Trophoblast cell (in vitro differentiated cells and primary cell): ENCODE results near the gene RAB29.

ENCODE experiments used
- DNase-seq, 2 donors: peaks; one replicate each; pipeline ENCODE4 v3.0.0-alpha.2; 2016
- H2AFZ ChIP-seq: 2 replicates; pipeline ENCODE4 v1.6.1; 2013; ENCODE audit warnings: low read length, moderate library complexity, mild to moderate bottlenecking; ENCODE audit not compliant: insufficient read depth, poor library complexity
- H2AK5ac ChIP-seq: 2 replicates; pipeline ENCODE4 v1.6.1; 2013; ENCODE audit warnings: mild to moderate bottlenecking, low read length
- H2BK120ac ChIP-seq: 2 replicates; pipeline ENCODE4 v1.6.1; 2013; ENCODE audit warnings: low read length, mild to moderate bottlenecking, moderate library complexity; ENCODE audit not compliant: insufficient read depth, poor library complexity
- H2BK12ac ChIP-seq: 2 replicates; pipeline ENCODE4 v1.6.1; 2013; ENCODE audit warnings: mild to moderate bottlenecking, low read length, moderate library complexity
- H2BK5ac ChIP-seq: 2 replicates; pipeline ENCODE4 v1.6.1; 2013; ENCODE audit warnings: low read length, low read depth, moderate library complexity, mild to moderate bottlenecking; ENCODE audit not compliant: poor library complexity
- H3K14ac ChIP-seq: 2 replicates; pipeline ENCODE4 v1.6.1; 2013; ENCODE audit warnings: mild to moderate bottlenecking, low read length
- H3K18ac ChIP-seq: 2 replicates; pipeline ENCODE4 v1.6.1; 2013; ENCODE audit warnings: mild to moderate bottlenecking, low read length
- H3K23ac ChIP-seq: 2 replicates; pipeline ENCODE4 v1.6.1; 2013; ENCODE audit warnings: low read length
- H3K27ac ChIP-seq: 2 replicates; pipeline ENCODE4 v1.5.1; 2013; ENCODE audit warnings: low read depth, mild to moderate bottlenecking, inconsistent platforms, low read length, moderate library complexity
- H3K27me3 ChIP-seq: 2 replicates; pipeline ENCODE4 v1.6.1; 2013; ENCODE audit warnings: inconsistent platforms, mild to moderate bottlenecking, low read length, moderate library complexity; ENCODE audit not compliant: insufficient read depth
- H3K36me3 ChIP-seq, 2 experiments: 1 replicate in 1 of 2; 2 replicates in 1 of 2; pipeline ENCODE4 v1.6.1; 2013; ENCODE audit warnings: low read length in 2 of 2, mild to moderate bottlenecking in 2 of 2, moderate library complexity in 1 of 2; ENCODE audit not compliant: insufficient read depth in 2 of 2, control insufficient read depth in 1 of 2
- H3K4ac ChIP-seq: 2 replicates; pipeline ENCODE4 v1.6.1; 2013; ENCODE audit warnings: low read depth, mild to moderate bottlenecking, low read length, moderate library complexity
- H3K4me1 ChIP-seq, 2 experiments: 1 replicate in 1 of 2; 2 replicates in 1 of 2; pipeline ENCODE4 v1.6.1; 2013; ENCODE audit warnings: low read length in 2 of 2, mild to moderate bottlenecking in 2 of 2, moderate library complexity in 1 of 2; ENCODE audit not compliant: insufficient read depth in 2 of 2, control insufficient read depth in 1 of 2
- H3K4me2 ChIP-seq: 2 replicates; pipeline ENCODE4 v1.6.1; 2013; ENCODE audit warnings: inconsistent platforms, mild to moderate bottlenecking, low read length, moderate library complexity
- H3K4me3 ChIP-seq: 2 replicates; pipeline ENCODE4 v1.5.1; 2013; ENCODE audit warnings: mild to moderate bottlenecking, low read depth, low read length, inconsistent platforms
- H3K79me1 ChIP-seq: one replicate; pipeline ENCODE4 v1.6.1; 2013; ENCODE audit warnings: low read length
- H3K79me2 ChIP-seq: 2 replicates; pipeline ENCODE4 v1.6.1; 2013; ENCODE audit warnings: low read length, mild to moderate bottlenecking; ENCODE audit not compliant: control insufficient read depth, insufficient read depth, poor library complexity
- H3K9ac ChIP-seq: 2 replicates; pipeline ENCODE4 v1.6.1; 2013; ENCODE audit warnings: mild to moderate bottlenecking, low read length
- H3K9me3 ChIP-seq: 2 replicates; pipeline ENCODE4 v1.6.1; 2013; ENCODE audit warnings: low read depth, mild to moderate bottlenecking, control low read depth, inconsistent platforms, low read length; ENCODE audit not compliant: insufficient read depth
- H4K12ac ChIP-seq: 2 replicates; pipeline ENCODE4 v1.6.1; 2013; ENCODE audit warnings: low read depth, mild to moderate bottlenecking, low read length, moderate library complexity
- H4K8ac ChIP-seq: 2 replicates; pipeline ENCODE4 v1.6.1; 2013; ENCODE audit warnings: low read depth, mild to moderate bottlenecking, low read length, moderate library complexity
- H4K91ac ChIP-seq: one replicate; pipeline ENCODE4 v1.6.1; 2013; ENCODE audit warnings: low read depth, mild to moderate bottlenecking, low read length, moderate library complexity
- WGBS: extraction: QIAGEN DNeasy Blood & Tissue Kit; methylation state at CpG from one replicate; pipeline ENCODE4 v1.1.7; 2013; ENCODE audit warnings: missing lambda C conversion rate; ENCODE audit not compliant: insufficient read length, insufficient coverage; ENCODE audit errors: extremely low coverage; 5-methylcytosine and 5-hydroxymethylcytosine counted together

Gene RAB29

DNA sequence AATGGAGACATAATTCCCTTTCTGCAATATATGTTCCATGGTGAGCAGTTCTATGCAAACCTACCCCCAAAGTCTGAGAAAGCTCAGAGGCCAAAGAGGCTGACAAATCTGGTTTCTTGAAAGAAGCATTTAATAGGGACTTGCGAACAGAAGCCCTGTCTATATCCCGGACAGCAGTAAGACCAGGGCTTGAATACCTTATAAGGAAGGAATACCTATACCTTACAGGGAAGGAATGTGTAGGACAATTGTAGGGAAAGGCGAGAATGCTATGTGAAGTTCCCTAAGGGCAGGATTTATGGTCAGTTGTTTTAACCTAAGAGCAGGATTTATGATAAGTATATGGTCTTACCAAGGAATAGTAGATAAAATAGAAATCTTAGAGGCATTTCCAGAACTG, 42.7 kb upstream of the RAB29 start:
- H3K36me3 ChIP-seq = no peaks in the 10 kb centered on the region
- no peaks in the 10 kb centered on the region for H3K27me3 ChIP-seq
- no CpG with 5 or more reads among the region's 3 CpGs for WGBS
- H2BK12ac ChIP-seq = no peak overlapping the region
- no peak overlapping the region for H2AK5ac ChIP-seq
- H3K14ac ChIP-seq = no peak overlapping the region
- no peak overlapping the region for H2BK120ac ChIP-seq
- no peak for DNase-seq
- H3K27ac ChIP-seq = no peak overlapping the region
- H2AFZ ChIP-seq = no peak overlapping the region
- H2BK5ac ChIP-seq = no peak overlapping the region
- H4K12ac ChIP-seq = no peak overlapping the region
- H3K4me3 ChIP-seq = no peak overlapping the region
- no peak overlapping the region for H4K8ac ChIP-seq
- H3K4me1 ChIP-seq = peaks cover 5 to 15% of the 10 kb centered on the region in 2 experiments
- H4K91ac ChIP-seq = no peak overlapping the region
- no peak overlapping the region for H3K23ac ChIP-seq
- no peak overlapping the region for H3K4ac ChIP-seq
- no peak overlapping the region for H3K4me2 ChIP-seq
- peaks cover 6% of the 10 kb centered on the region for H3K79me1 ChIP-seq
- H3K9me3 ChIP-seq = no peaks in the 10 kb centered on the region
- H3K79me2 ChIP-seq = peaks cover 2% of the 10 kb centered on the region
- no peak overlapping the region for H3K18ac ChIP-seq
- no peak overlapping the region for H3K9ac ChIP-seq

DNA sequence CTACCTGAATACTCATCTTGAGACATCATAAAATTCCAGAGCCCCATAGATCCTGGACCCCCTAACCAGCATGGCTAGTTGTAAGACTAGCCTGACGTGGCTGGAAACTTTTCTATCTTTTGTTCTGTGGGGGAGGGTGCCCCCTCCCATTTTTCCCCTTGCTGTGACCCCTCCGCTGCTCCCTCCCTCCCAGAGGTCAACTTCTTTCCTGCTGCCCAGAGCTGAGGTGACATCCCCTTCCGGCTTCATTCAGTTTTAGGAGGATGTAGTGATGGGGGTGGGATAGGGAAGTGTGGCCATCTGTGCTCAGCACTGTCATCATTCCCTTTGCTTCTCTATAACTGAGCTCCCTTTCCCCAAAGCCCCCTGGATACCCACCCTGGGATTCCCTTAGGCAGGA, 42.1 kb upstream of the RAB29 start:
- peak overlapping the region; percentile 9 for H2BK120ac ChIP-seq
- WGBS = no CpG with 5 or more reads among the region's 3 CpGs
- H3K9ac ChIP-seq = no peak overlapping the region
- H3K79me2 ChIP-seq = peaks cover 5% of the 10 kb centered on the region
- H3K27ac ChIP-seq = no peak overlapping the region
- no peak overlapping the region for H4K12ac ChIP-seq
- no peaks in the 10 kb centered on the region for H3K36me3 ChIP-seq
- no peak for DNase-seq
- H3K4ac ChIP-seq = no peak overlapping the region
- no peak overlapping the region for H2BK12ac ChIP-seq
- H2AFZ ChIP-seq = no peak overlapping the region
- H4K91ac ChIP-seq = peak overlapping the region; percentile 7
- H2AK5ac ChIP-seq = no peak overlapping the region
- no peak overlapping the region for H3K23ac ChIP-seq
- no peak overlapping the region for H4K8ac ChIP-seq
- H3K4me3 ChIP-seq = no peak overlapping the region
- H3K18ac ChIP-seq = no peak overlapping the region
- H3K27me3 ChIP-seq = no peaks in the 10 kb centered on the region
- peaks cover 5 to 15% of the 10 kb centered on the region in 2 experiments for H3K4me1 ChIP-seq
- H3K14ac ChIP-seq = no peak overlapping the region
- H2BK5ac ChIP-seq = no peak overlapping the region
- H3K79me1 ChIP-seq = peaks cover 9% of the 10 kb centered on the region
- H3K4me2 ChIP-seq = no peak overlapping the region
- H3K9me3 ChIP-seq = no peaks in the 10 kb centered on the region

DNA sequence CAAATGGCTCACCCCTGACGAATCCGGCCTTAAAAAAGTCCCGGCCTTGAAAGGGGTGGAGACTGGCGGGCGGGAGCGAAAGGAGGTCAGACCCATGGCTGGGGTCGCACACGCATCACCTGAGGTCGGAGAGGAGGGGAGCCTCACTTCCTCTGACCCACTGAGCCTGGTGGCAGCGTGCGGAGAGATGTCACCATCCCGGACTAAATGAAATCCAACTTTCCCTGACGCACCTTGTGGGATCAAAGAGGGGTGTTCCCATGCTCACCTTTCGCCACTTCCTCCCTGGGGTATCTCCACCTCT, 38.4 kb upstream of the RAB29 start:
- peak overlapping the region; percentile 11 for H3K27ac ChIP-seq
- H2AK5ac ChIP-seq = no peak overlapping the region
- peak overlapping the region; percentile 1 for H4K8ac ChIP-seq
- no peaks in the 10 kb centered on the region for H3K9me3 ChIP-seq
- WGBS = no CpG with 5 or more reads among the region's 14 CpGs
- H3K4me2 ChIP-seq = peak overlapping the region; percentile 71
- no peak overlapping the region for H4K91ac ChIP-seq
- peak overlapping the region; percentile 75 for H3K9ac ChIP-seq
- H3K36me3 ChIP-seq = peaks cover 6% of the 10 kb centered on the region in 2 experiments
- no peak overlapping the region for H2BK12ac ChIP-seq
- H3K14ac ChIP-seq = peak overlapping the region; percentile 5
- H3K23ac ChIP-seq = no peak overlapping the region
- H2BK120ac ChIP-seq = no peak overlapping the region
- H3K79me1 ChIP-seq = peaks cover 9% of the 10 kb centered on the region
- peak overlapping the region; percentile 78 for H2AFZ ChIP-seq
- no peak overlapping the region for H4K12ac ChIP-seq
- H3K4me1 ChIP-seq = peaks cover 5 to 15% of the 10 kb centered on the region in 2 experiments
- no peak overlapping the region for H2BK5ac ChIP-seq
- peak overlapping the region; percentile 0 for H3K18ac ChIP-seq
- peak overlapping the region; percentile 93 for H3K4me3 ChIP-seq
- no peak overlapping the region for H3K4ac ChIP-seq
- peaks cover 5% of the 10 kb centered on the region for H3K79me2 ChIP-seq
- no peak for DNase-seq
- H3K27me3 ChIP-seq = no peaks in the 10 kb centered on the region

DNA sequence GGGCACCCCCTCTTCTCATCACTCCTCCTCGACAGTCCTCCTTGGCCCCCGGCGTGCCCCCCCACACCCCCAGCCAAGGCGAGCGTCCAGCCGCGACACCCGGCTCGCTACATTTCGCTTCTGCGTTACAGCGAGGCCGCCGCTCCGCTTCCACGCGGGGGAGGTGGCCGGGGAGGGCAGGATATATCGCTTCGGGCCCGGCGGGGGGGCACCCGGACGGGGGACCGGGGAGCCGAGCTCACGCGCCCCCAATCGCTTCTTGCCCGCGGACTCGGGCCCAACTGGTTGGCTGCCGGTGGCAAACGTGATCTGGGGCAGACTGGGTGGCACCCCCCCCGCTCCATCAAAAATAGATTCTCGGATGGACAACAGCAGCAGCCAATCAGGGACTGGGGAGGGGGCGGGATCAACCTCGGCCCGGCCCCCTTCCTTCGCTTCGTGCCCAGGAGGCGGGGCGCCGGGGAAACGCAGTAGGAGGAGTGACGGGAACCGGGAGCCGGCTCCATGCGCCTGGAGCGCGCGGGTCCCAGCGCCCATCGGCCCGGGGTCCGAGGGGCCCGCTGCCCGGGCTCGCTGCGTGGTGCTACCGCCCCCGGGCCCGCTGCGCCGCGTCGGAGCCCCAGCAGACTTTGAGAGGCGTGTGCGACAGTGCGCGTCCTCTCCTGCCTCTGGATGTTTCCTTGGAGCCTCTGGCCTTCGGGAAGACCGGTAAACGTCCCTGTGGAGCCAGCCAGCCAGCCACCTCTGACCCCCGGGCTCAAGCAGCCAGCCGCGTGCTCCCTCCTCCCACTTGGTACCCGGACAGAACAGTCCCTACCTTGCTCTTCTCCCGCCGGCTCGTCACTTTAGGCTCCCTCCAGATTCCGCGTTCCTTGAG, 37.8 kb upstream of the RAB29 start, which contains the start of gene SLC41A1:
TSS of gene SLC41A1 (minus strand) at position 321 of the 877 bp plus-strand sequence. CDS start 2,757 bp downstream, outside the sequence.
- Histone ChIP-seq H4K12ac (peak within 1 kb of the TSS; percentile 1), H3K18ac (peak within 1 kb of the TSS; percentile 80), H3K4me1 (peaks cover 5 to 15% of the 10 kb centered on the region in 2 experiments), H4K91ac (peak within 1 kb of the TSS; percentile 66), H3K23ac (no peak within 1 kb of the TSS), H2AFZ (peak within 1 kb of the TSS; percentile 85), H2BK120ac (peak within 1 kb of the TSS; percentile 41), H2BK5ac (peak within 1 kb of the TSS; percentile 36), H2AK5ac (no peak within 1 kb of the TSS), H3K4ac (peak within 1 kb of the TSS; percentile 39), H3K9me3 (no peaks in the 10 kb centered on the region), H3K14ac (peak within 1 kb of the TSS; percentile 59), H3K4me2 (peak within 1 kb of the TSS; percentile 71), H3K27me3 (no peaks in the 10 kb centered on the region), H3K79me2 (peaks cover 5% of the 10 kb centered on the region), H3K9ac (peak within 1 kb of the TSS; percentile 75), H3K4me3 (peak within 1 kb of the TSS; percentile 93), H2BK12ac (peak within 1 kb of the TSS; percentile 12), H4K8ac (peak within 1 kb of the TSS; percentile 82), H3K27ac (peak within 1 kb of the TSS; percentile 11), H3K36me3 (peaks cover 6% of the 10 kb centered on the region in 2 experiments), H3K79me1 (peaks cover 9% of the 10 kb centered on the region)
- no CpG with 5 or more reads among the region's 83 CpGs for WGBS
- peak; percentile 85 to 90 for DNase-seq
